ENCODE measurements around the gene GLB1L. TPM values are rescaled to one million over a fixed set of nuclear protein-coding genes. Genes with fewer than 3 reads are reported as not detected.

The GLB1L gene
- total and polyA plus RNA-seq, 2 of the 8 experiments (the other 6 are each of a cell fraction or from before 2014, with no cell fraction given): 3.7 to 4.0 TPM

DNA sequence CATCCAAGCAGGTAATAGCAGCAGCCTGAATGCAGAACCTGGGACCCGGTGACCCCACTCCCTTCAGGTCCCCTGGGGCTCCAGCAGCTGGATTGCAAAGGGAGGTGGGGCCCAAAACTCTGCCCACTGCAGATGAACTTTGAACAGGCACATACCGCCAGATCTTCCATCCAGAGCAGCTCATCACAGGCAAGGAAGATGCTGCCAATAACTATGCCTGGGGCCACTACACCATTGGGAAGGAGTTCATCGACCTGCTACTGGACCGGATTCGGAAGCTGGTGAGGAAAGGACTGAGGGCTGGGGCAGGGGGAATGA, 24.8 kb upstream of the GLB1L start:
- H4K91ac ChIP-seq (replicated peaks; ENCODE audit: insufficient read length, low read length): no peak overlapping the region
- H2AFZ ChIP-seq (ENCODE audit: low read length): no peak overlapping the region
- 86% methylated on average over 5 of the region's 5 CpGs; no CpG with 5 or more reads in 1 of the 2 experiments for WGBS, 2 experiments (ENCODE audit: extremely low coverage in 1 of 2, insufficient coverage in 1 of 2, insufficient read length in 1 of 2, insufficient replicate concordance in 2 of 2, low coverage in 1 of 2, low lambda C conversion rate in 2 of 2, missing lambda C conversion rate in 1 of 2)
- H3K4ac ChIP-seq (replicated peaks; ENCODE audit: insufficient read length, low read depth, low read length): no peak overlapping the region
- H3K14ac ChIP-seq (ENCODE audit: insufficient read length): no peak overlapping the region
- no peak overlapping the region for H4K5ac ChIP-seq (ENCODE audit: insufficient read length, low read depth, low read length)
- H2BK5ac ChIP-seq (ENCODE audit: low read depth, low read length): no peak overlapping the region
- no peak overlapping the region for H2BK20ac ChIP-seq (ENCODE audit: low read length)
- H3K4me1 ChIP-seq (replicated peaks in 1 of 4; ENCODE audit: control insufficient read depth in 3 of 4, insufficient read depth in 4 of 4, low read length in 3 of 4): peaks cover 0 to 3% (median 0%) of the 10 kb centered on the region in 4 experiments; a peak in 2 of 7 replicates
- H3K79me1 ChIP-seq (ENCODE audit: low read depth, low read length): no peaks in the 10 kb centered on the region
- H2BK120ac ChIP-seq (replicated peaks; ENCODE audit: low read depth, low read length): no peak overlapping the region
- ChIA-PET POLR2A (ENCODE audit: partially characterized antibody) (interaction anchor here (0.8 to 1.0 kb wide), 2 partner anchors 12 to 18 kb away, joined by 3 read pairs; no protein-coding TSS in a partner anchor), CTCF (ENCODE audit: partially characterized antibody) (interaction anchor here (0.9 to 1.8 kb wide), 5 partner anchors 13 to 243 kb away, joined by 3 to 8 read pairs (median 4); no protein-coding TSS in a partner anchor)
- no peak overlapping the region for H3K56ac ChIP-seq (replicated peaks; ENCODE audit: insufficient read length, low read depth, low read length)
- H2BK12ac ChIP-seq (ENCODE audit: low read depth, low read length): no peak overlapping the region
- no peak for FAIRE-seq
- H3K9me3 ChIP-seq (ENCODE audit: insufficient read depth in 2 of 2, low read depth in 1 of 2, low read length in 1 of 2): no peaks in the 10 kb centered on the region
- H4K20me1 ChIP-seq (replicated peaks in 1 of 2; ENCODE audit: control insufficient read depth in 1 of 2, insufficient read depth in 2 of 2, low read length in 2 of 2): no peaks in the 10 kb centered on the region
- no peak overlapping the region for H4K8ac ChIP-seq (ENCODE audit: extremely low read depth, insufficient read depth, low read length)
- no peak overlapping the region for H3K23ac ChIP-seq (ENCODE audit: insufficient read length)
- no peak overlapping the region for H2BK15ac ChIP-seq (ENCODE audit: low read length)
- no peak overlapping the region for H3K9ac ChIP-seq (replicated peaks in 1 of 4; ENCODE audit: extremely low read depth in 1 of 4, low read depth in 3 of 4, low read length in 3 of 4)
- no peak overlapping the region; a peak in 1 of 8 replicates for H3K4me3 ChIP-seq (ENCODE audit: extremely low read depth in 1 of 4, insufficient read depth in 2 of 4, low read depth in 3 of 4, low read length in 4 of 4)
- TF ChIP-seq TEAD4 (IDR thresholded peaks at IDR 0.05; ENCODE audit: low read depth, low read length): no peak
- H3K27ac ChIP-seq (ENCODE audit: low read depth, low read length): no peak overlapping the region
- H3K36me3 ChIP-seq (ENCODE audit: control insufficient read depth in 2 of 4, insufficient read depth in 4 of 4, low read length in 3 of 4): no peaks in the 10 kb centered on the region
- no peak overlapping the region for H3K4me2 ChIP-seq (ENCODE audit: insufficient read depth in 1 of 2, low read depth in 2 of 2, low read length in 2 of 2)
- H3K27me3 ChIP-seq (replicated peaks in 1 of 4; ENCODE audit: control insufficient read depth in 3 of 4, extremely low read depth in 1 of 4, insufficient read depth in 3 of 4, low read length in 3 of 4): peaks cover 0 to 3% (median 0%) of the 10 kb centered on the region in 4 experiments; a peak in 2 of 7 replicates
- no peak overlapping the region for H3K18ac ChIP-seq (ENCODE audit: extremely low read depth, low read length)
- H3K79me2 ChIP-seq (ENCODE audit: control insufficient read depth in 1 of 2, insufficient read depth in 2 of 2, low read length in 2 of 2): no peaks in the 10 kb centered on the region
- H2AK5ac ChIP-seq (ENCODE audit: low read depth, low read length): no peak overlapping the region; the same call in 1 of the 2 replicates
- DNase-seq (ENCODE audit: low read depth in 1 of 2, low spot score in 2 of 2): no peak
- no peaks in the 10 kb centered on the region for H3K23me2 ChIP-seq (ENCODE audit: low read depth, low read length)
